SK-N-SH (cell line): Measurements from ENCODE around the gene RIOK3.

Experiments
- CHD2 ChIP-seq: fragments of 150-350 bp; IDR thresholded peaks from 2 replicates; pipeline ENCODE4 v1.6.1; 2018; ENCODE audit warnings: low read length; ENCODE audit not compliant: partially characterized antibody
- CTCF ChIP-seq: fragments of 200-600 bp; sonication (generic); IDR thresholded peaks from 2 replicates; pipeline ENCODE4 v1.6.1; 2017; ENCODE audit warnings: antibody characterized with exemption, mild to moderate bottlenecking, moderate library complexity
- EP300 ChIP-seq, 2 experiments: IDR thresholded peaks; 2 replicates each; pipeline versions ENCODE4 v1.4.0 to v1.6.1; 2012; ENCODE audit warnings: borderline replicate concordance in 1 of 2, low read depth in 1 of 2, low read length in 1 of 2
- MAX ChIP-seq: IDR thresholded peaks from 2 replicates; pipeline ENCODE4 v1.4.0; 2012; ENCODE audit warnings: low read depth
- MEF2A ChIP-seq: IDR thresholded peaks from 2 replicates; pipeline ENCODE4 v1.4.0; 2012; ENCODE audit warnings: low read depth, borderline replicate concordance
- NFIC ChIP-seq: IDR thresholded peaks from 2 replicates; pipeline ENCODE4 v1.4.0; 2012; ENCODE audit warnings: borderline replicate concordance
- NRF1 ChIP-seq: IDR thresholded peaks from 2 replicates; pipeline ENCODE4 v1.6.1; 2012; ENCODE audit warnings: low read depth, mild to moderate bottlenecking, low read length
- POLR2AphosphoS5 ChIP-seq: IDR thresholded peaks from 2 replicates; pipeline ENCODE4 v1.6.1; 2012; ENCODE audit warnings: low read depth, low read length
- RAD21 ChIP-seq: IDR thresholded peaks from 2 replicates; pipeline ENCODE4 v1.6.1; 2012; ENCODE audit warnings: mild to moderate bottlenecking, low read length
- RXRA ChIP-seq: IDR thresholded peaks from 2 replicates; pipeline ENCODE4 v1.4.0; 2012; ENCODE audit warnings: low read depth, mild to moderate bottlenecking, borderline replicate concordance
- SMC3 ChIP-seq: IDR thresholded peaks from 2 replicates; pipeline ENCODE4 v1.6.1; 2012; ENCODE audit warnings: low read depth, low read length, improper control_type of control experiment
- TAF1 ChIP-seq: IDR thresholded peaks from 2 replicates; pipeline ENCODE4 v1.6.1; 2012; ENCODE audit warnings: low read depth, mild to moderate bottlenecking, low read length, moderate library complexity, borderline replicate concordance
- YY1 ChIP-seq: IDR thresholded peaks from 2 replicates; pipeline ENCODE4 v1.4.0; 2012; ENCODE audit warnings: low read depth, mild to moderate bottlenecking
- TF ChIP-seq, protein P1 (sequence below): IDR thresholded peaks from 2 replicates; pipeline ENCODE4 v1.4.0; 2012; ENCODE audit warnings: low read depth, borderline replicate concordance

DNA sequence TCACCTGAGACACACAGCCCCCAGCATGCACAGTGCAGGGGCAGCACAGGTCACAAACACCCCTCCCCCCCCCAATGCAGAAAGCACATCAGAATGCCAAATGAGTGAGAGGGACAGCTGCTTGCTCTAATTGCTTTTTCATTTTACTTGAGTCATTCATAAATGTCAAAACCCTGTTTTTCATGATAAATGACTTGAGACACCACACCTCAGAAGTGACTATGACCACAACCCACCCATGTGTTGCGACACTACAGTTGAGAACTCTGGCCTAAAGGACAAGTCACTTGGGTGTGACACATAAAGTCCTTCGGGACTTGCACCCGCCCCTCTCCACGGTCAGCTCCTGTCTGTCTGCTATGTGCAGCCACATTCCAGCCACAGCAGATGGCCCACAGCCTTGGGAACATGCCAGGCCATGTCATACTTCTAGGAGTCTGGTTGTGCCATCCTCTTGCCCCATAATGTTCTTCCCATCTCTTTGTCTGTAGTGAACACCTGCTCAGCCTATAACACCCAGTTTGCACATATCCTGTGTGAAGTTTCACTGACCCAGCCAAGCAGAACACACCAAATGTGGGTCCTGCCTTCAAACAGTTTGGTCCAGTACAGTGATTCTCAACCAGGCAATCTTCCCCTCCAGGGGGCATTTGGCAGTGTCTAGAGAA is 30.2 kb upstream of the RIOK3 start:
- TF ChIP-seq TAF1 (no peak), CTCF (no peak), RAD21 (no peak), POLR2AphosphoS5 (no peak), NRF1 (no peak), EP300 (IDR thresholded peaks at IDR 0.05; ENCODE audit: borderline replicate concordance in 1 of 2, low read depth in 1 of 2, low read length in 1 of 2) (no peak), NFIC (no peak), CHD2 (no peak), SMC3 (no peak), RXRA (no peak), MAX (no peak), YY1 (no peak), MEF2A (no peak)
- TF ChIP-seq, protein P1, sequence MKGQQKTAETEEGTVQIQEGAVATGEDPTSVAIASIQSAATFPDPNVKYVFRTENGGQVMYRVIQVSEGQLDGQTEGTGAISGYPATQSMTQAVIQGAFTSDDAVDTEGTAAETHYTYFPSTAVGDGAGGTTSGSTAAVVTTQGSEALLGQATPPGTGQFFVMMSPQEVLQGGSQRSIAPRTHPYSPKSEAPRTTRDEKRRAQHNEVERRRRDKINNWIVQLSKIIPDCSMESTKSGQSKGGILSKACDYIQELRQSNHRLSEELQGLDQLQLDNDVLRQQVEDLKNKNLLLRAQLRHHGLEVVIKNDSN = no peak
